CD4-positive, CD25-positive, alpha-beta regulatory T cell (primary cell): ENCODE measurements around the gene ELOVL1. TPM values are rescaled to one million over a fixed set of nuclear protein-coding genes. Genes with fewer than 3 reads are reported as not detected.

Experiments
- ATAC-seq, 2 donors: fragments of 150-1000 bp; cut with Tn5 transposase; one replicate each; pipeline ENCODE4 v1.10.0; 2021; ENCODE audit warnings: low read depth in 2 of 2, moderate number of reproducible peaks in 2 of 2, moderate library complexity in 1 of 2
- DNase-seq, 3 donors: peaks; one replicate each; pipeline versions ENCODE4 v3.0.0 to v3.0.0-alpha.2; 2012 to 2022; ENCODE audit warnings: mixed read lengths in 1 of 3
- H3K27ac ChIP-seq: one replicate; pipeline ENCODE4 v1.7.0; 2013; ENCODE audit warnings: mild to moderate bottlenecking, low read length; ENCODE audit not compliant: insufficient read depth, poor library complexity, severe bottlenecking
- H3K27me3 ChIP-seq: one replicate; pipeline ENCODE4 v1.7.0; 2013; ENCODE audit warnings: low read length; ENCODE audit not compliant: control insufficient read depth, insufficient read depth
- H3K36me3 ChIP-seq: one replicate; pipeline ENCODE4 v1.7.0; 2013; ENCODE audit warnings: mild to moderate bottlenecking, low read length, moderate library complexity; ENCODE audit not compliant: control insufficient read depth, insufficient read depth
- H3K4me1 ChIP-seq: 2 replicates; pipeline ENCODE4 v1.7.0; 2013; ENCODE audit warnings: mild to moderate bottlenecking, low read length; ENCODE audit not compliant: insufficient read depth, control insufficient read depth, poor library complexity, severe bottlenecking
- H3K4me3 ChIP-seq: one replicate; pipeline ENCODE4 v1.7.0; 2013; ENCODE audit warnings: low read depth, mild to moderate bottlenecking, low read length, moderate library complexity
- H3K9me3 ChIP-seq, 2 experiments: 1 replicate in 1 of 2; 2 replicates in 1 of 2; pipeline ENCODE4 v1.7.0; 2013; ENCODE audit warnings: low read length in 2 of 2, mild to moderate bottlenecking in 1 of 2, moderate library complexity in 1 of 2; ENCODE audit not compliant: control insufficient read depth in 2 of 2
- H3K27ac Mint-ChIP-seq, 3 donors: one replicate each; pipeline ENCODE4 v1.8.0; 2020 to 2022; ENCODE audit warnings: mild to moderate bottlenecking in 3 of 3, mixed read lengths in 3 of 3, moderate library complexity in 2 of 3
- H3K27me3 Mint-ChIP-seq: one replicate; pipeline ENCODE4 v1.8.0; 2022; ENCODE audit warnings: mild to moderate bottlenecking, mixed read lengths
- H3K36me3 Mint-ChIP-seq: one replicate; pipeline ENCODE4 v1.8.0; 2020; ENCODE audit warnings: mixed read lengths
- H3K4me1 Mint-ChIP-seq, 4 donors: one replicate each; pipeline ENCODE4 v1.8.0; 2020 to 2022; ENCODE audit warnings: mixed read lengths in 4 of 4, mild to moderate bottlenecking in 1 of 4
- H3K4me3 Mint-ChIP-seq, 4 donors: one replicate each; pipeline ENCODE4 v1.8.0; 2020 to 2022; ENCODE audit warnings: mild to moderate bottlenecking in 4 of 4, mixed read lengths in 4 of 4, moderate library complexity in 3 of 4
- H3K9me3 Mint-ChIP-seq, 7 donors: one replicate each; pipeline ENCODE4 v1.8.0; 2020 to 2022; ENCODE audit warnings: mixed read lengths in 7 of 7, mild to moderate bottlenecking in 3 of 7, moderate library complexity in 2 of 7
- polyA plus RNA-seq, 4 donors: library from polyadenylated mRNA; unstranded; fragments of 300-500 nt; fragmentation: Illumina TruSeq; gene quantifications; one replicate each; pipeline ENCODE4 v1.2.3, GENCODE V29; 2021
- total RNA-seq: library from RNA; stranded (reverse); gene quantifications from one replicate; pipeline ENCODE4 v1.2.3, GENCODE V29; 2022

Gene ELOVL1
- total and polyA plus RNA-seq, 5 donors from 2014 or later, result 37.1 to 114 (median 77.4) TPM

- Mint-ChIP-seq H3K4me3 (peak overlapping the region in 2 of 4 donors; percentile 64 to 74), H3K36me3 (peaks cover 31% of the 10 kb centered on the region), H3K27ac (no peak overlapping the region), H3K9me3 (no peaks in the 10 kb centered on the region), H3K4me1 (peaks cover 10 to 33% (median 15%) of the 10 kb centered on the region in 4 donors), H3K27me3 (no peaks in the 10 kb centered on the region)
- Histone ChIP-seq H3K27ac (no peak overlapping the region), H3K9me3 (no peaks in the 10 kb centered on the region), H3K27me3 (no peaks in the 10 kb centered on the region), H3K36me3 (peaks cover 38% of the 10 kb centered on the region), H3K4me3 (no peak overlapping the region), H3K4me1 (peaks cover 15% of the 10 kb centered on the region)
- ATAC-seq (no peak), DNase-seq (no peak)
Observed at GRCh38 chr1:43360616-43361015, 7.2 kb downstream of the ELOVL1 start.

GRCh38 chr1:43359696-43360095, 8.1 kb downstream of the ELOVL1 start:
- H3K9me3 ChIP-seq, result no peaks in the 10 kb centered on the region
- no peaks in the 10 kb centered on the region for H3K27me3 Mint-ChIP-seq
- ATAC-seq (no peak), DNase-seq (no peak)
- peaks cover 9 to 24% (median 13%) of the 10 kb centered on the region in 4 donors for H3K4me1 Mint-ChIP-seq
- H3K36me3 Mint-ChIP-seq, result peaks cover 31% of the 10 kb centered on the region
- H3K4me3 ChIP-seq, result no peak overlapping the region
- no peak overlapping the region for H3K27ac ChIP-seq
- H3K36me3 ChIP-seq, result peaks cover 30% of the 10 kb centered on the region
- H3K27ac Mint-ChIP-seq, result no peak overlapping the region
- peaks cover 13% of the 10 kb centered on the region for H3K4me1 ChIP-seq
- no peaks in the 10 kb centered on the region for H3K27me3 ChIP-seq
- no peaks in the 10 kb centered on the region for H3K9me3 Mint-ChIP-seq
- peak overlapping the region in 3 of 4 donors; percentile 64 to 74 (median 66) for H3K4me3 Mint-ChIP-seq

- Histone ChIP-seq H3K36me3 (peaks cover 23% of the 10 kb centered on the region), H3K9me3 (no peaks in the 10 kb centered on the region), H3K4me3 (peak within 1 kb of the TSS; percentile 90), H3K27me3 (no peaks in the 10 kb centered on the region), H3K4me1 (peaks cover 13% of the 10 kb centered on the region), H3K27ac (peak within 1 kb of the TSS; percentile 65)
- no peaks in the 10 kb centered on the region for H3K9me3 Mint-ChIP-seq
- H3K27ac Mint-ChIP-seq, result peak within 1 kb of the TSS; percentile 9 to 93 (median 84)
- H3K4me1 Mint-ChIP-seq, result peaks cover 9 to 21% (median 15%) of the 10 kb centered on the region in 4 donors
- ATAC-seq, result peak; percentile 99 to 100
- no peaks in the 10 kb centered on the region for H3K27me3 Mint-ChIP-seq
- H3K36me3 Mint-ChIP-seq, result peaks cover 24% of the 10 kb centered on the region
- H3K4me3 Mint-ChIP-seq, result peak within 1 kb of the TSS; percentile 90 to 96 (median 92)
- peak; percentile 95 to 97 (median 97) for DNase-seq
Observed at GRCh38 chr1:43358746-43359693, 8.8 kb downstream of the ELOVL1 start, which contains the start of gene CDC20. CDC20 (plus strand) TSS chr1:43358981; CDS start chr1:43359216, 235 bp downstream.

- H3K4me3 Mint-ChIP-seq, result peak overlapping the region; percentile 90 to 96 (median 92)
- H3K36me3 ChIP-seq, result peaks cover 15% of the 10 kb centered on the region
- H3K9me3 Mint-ChIP-seq, result no peaks in the 10 kb centered on the region
- peaks cover 18% of the 10 kb centered on the region for H3K36me3 Mint-ChIP-seq
- H3K27ac ChIP-seq, result peak overlapping the region; percentile 65
- DNase-seq (peak in 1 of 3 donors; percentile 59), ATAC-seq (no peak)
- H3K27me3 Mint-ChIP-seq, result no peaks in the 10 kb centered on the region
- H3K9me3 ChIP-seq, result no peaks in the 10 kb centered on the region
- peak overlapping the region; percentile 9 to 93 (median 84) for H3K27ac Mint-ChIP-seq
- peaks cover 9 to 21% (median 15%) of the 10 kb centered on the region in 4 donors for H3K4me1 Mint-ChIP-seq
- H3K4me1 ChIP-seq, result peaks cover 13% of the 10 kb centered on the region
- peak overlapping the region; percentile 90 for H3K4me3 ChIP-seq
- H3K27me3 ChIP-seq, result no peaks in the 10 kb centered on the region
Observed at GRCh38 chr1:43358121-43358745, 9.6 kb downstream of the ELOVL1 start.

- ATAC-seq, result no peak
- no peak overlapping the region for H3K4me3 ChIP-seq
- Mint-ChIP-seq H3K9me3 (no peaks in the 10 kb centered on the region), H3K4me3 (peak overlapping the region in 3 of 4 donors; percentile 78 to 90 (median 90)), H3K27ac (no peak overlapping the region), H3K4me1 (peaks cover 9 to 25% (median 15%) of the 10 kb centered on the region in 4 donors), H3K27me3 (no peaks in the 10 kb centered on the region), H3K36me3 (peaks cover 12% of the 10 kb centered on the region)
- no peak for DNase-seq
- no peak overlapping the region for H3K27ac ChIP-seq
- H3K36me3 ChIP-seq, result peaks cover 7% of the 10 kb centered on the region
- H3K4me1 ChIP-seq, result peaks cover 13% of the 10 kb centered on the region
- H3K27me3 ChIP-seq, result no peaks in the 10 kb centered on the region
- H3K9me3 ChIP-seq, result no peaks in the 10 kb centered on the region
Observed at GRCh38 chr1:43357251-43357650, 10.6 kb downstream of the ELOVL1 start.

- Mint-ChIP-seq H3K27ac (no peak overlapping the region), H3K4me3 (no peak overlapping the region), H3K4me1 (peaks cover 3 to 23% (median 18%) of the 10 kb centered on the region in 4 donors)
Observed at GRCh38 chr1:43354936-43355335, 12.9 kb downstream of the ELOVL1 start.

GRCh38 chr1:43354471-43354870, 13.3 kb downstream of the ELOVL1 start:
- Mint-ChIP-seq H3K27ac (no peak overlapping the region), H3K36me3 (peaks cover 3% of the 10 kb centered on the region), H3K4me1 (peaks cover 3 to 21% (median 18%) of the 10 kb centered on the region in 4 donors), H3K4me3 (peak overlapping the region in 1 of 4 donors; percentile 8), H3K27me3 (no peaks in the 10 kb centered on the region), H3K9me3 (no peaks in the 10 kb centered on the region)
- H3K4me1 ChIP-seq, result peaks cover 12% of the 10 kb centered on the region
- H3K4me3 ChIP-seq, result no peak overlapping the region
- no peak overlapping the region for H3K27ac ChIP-seq
- H3K27me3 ChIP-seq, result no peaks in the 10 kb centered on the region
- no peak for ATAC-seq
- DNase-seq, result no peak
- no peaks in the 10 kb centered on the region for H3K36me3 ChIP-seq
- no peaks in the 10 kb centered on the region for H3K9me3 ChIP-seq

More at GRCh38 chr1:43354936-43355335, 12.9 kb downstream of the ELOVL1 start:
- DNase-seq (no peak), ATAC-seq (no peak)
- Mint-ChIP-seq H3K9me3 (no peaks in the 10 kb centered on the region), H3K36me3 (peaks cover 3% of the 10 kb centered on the region), H3K27me3 (no peaks in the 10 kb centered on the region)
- Histone ChIP-seq H3K27ac (no peak overlapping the region), H3K4me1 (peaks cover 13% of the 10 kb centered on the region), H3K36me3 (no peaks in the 10 kb centered on the region), H3K27me3 (no peaks in the 10 kb centered on the region), H3K9me3 (no peaks in the 10 kb centered on the region), H3K4me3 (no peak overlapping the region)
